GM04504 (cell line): ENCODE results near the gene PPAT.
"Not testable (repeated sequence)": the region's sequence is repeated elsewhere in the genome, so short reads cannot be mapped to it uniquely, and the experiment has no call there.

Experiments used
- DNase-seq: peaks from one replicate; pipeline ENCODE4 v3.0.0-alpha.2; 2012; ENCODE audit warnings: low read depth

PPAT gene

DNA sequence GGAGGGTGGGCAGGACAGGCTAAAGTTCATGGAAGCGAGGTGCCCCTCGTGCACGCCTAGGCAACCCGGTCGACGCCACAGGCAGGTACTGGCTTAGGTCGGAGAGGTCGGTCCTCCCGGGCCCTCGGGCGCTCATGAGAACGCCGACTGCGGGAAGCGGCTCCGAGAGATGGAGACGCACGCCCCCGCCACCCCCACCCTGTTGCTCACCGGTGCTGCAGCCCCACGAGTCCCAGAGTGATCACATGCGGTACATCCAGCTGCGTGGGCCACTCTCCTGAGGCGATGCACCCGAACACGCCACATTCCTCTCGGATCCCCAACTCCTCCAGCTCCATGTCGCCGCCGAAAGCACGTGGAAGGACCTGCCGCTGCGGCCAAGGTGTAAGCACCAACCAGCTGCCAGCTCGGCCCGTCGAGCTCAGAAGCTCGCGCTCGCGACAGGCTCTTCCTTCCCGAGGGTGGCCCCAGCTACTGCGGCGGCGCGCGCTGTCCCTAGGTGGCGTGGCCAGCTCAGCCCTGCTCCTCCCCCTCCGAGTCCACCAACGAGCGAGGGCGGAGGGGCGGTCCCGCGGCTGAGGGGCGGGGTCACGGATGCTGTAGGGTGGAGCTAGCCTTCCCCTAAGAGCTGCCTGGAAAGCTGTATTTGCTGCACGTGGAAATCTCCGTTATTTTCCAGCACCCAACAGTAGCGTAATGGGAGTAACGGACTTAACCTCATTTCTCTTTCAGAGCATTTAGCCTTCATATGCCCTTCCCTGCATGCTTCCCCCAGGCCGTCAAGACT, at the start of gene PPAT:
PPAT (minus strand) TSS at position 476 of the 787 bp plus-strand sequence; CDS start at position 338, 138 bp downstream.
- DNase-seq = peak; percentile 92

DNA sequence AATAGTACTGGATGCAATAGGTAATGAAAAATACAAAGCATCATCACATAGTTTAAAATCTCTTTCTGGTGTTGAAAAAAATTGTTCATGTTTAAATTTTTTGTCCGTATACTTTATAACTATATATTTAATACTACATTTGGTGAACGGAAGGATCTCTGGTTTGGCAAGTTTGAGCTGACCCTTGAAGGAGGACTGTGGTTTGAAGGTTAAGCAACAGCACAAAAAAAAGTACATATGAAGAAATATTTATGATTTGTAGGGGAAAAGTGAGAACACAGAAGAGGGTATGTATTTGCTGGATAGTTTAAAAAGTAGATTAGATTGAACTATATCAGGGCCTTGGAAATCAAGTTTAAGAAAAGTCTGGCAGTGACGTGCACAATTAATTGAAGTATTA, 45.3 kb upstream of the PPAT start:
- no peak for DNase-seq

GRCh38 chr4:56477192-56477702, 41.8 kb upstream of the PPAT start:
- DNase-seq = no peak

DNA sequence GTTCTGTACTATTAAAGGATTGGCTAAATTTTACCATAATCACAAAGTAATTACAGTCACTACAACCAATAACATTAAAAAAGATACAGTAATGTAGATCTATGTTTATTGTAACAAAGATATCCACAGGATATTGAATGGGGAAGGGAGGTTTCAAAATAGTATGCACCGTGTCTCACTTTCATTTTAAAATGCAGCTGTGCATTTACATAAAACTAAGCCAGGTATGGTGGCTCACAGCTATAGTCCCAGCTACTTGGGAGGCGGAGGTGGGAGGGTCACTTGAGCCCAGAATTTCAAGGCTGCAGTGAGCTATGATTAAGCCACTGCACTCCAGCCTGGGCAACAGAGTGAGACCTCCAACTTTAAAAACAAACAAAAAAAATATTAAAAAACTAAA, 40.5 kb upstream of the PPAT start:
- DNase-seq = no peak

GRCh38 chr4:56469489-56470210, 34.2 kb upstream of the PPAT start:
- DNase-seq = no peak

DNA sequence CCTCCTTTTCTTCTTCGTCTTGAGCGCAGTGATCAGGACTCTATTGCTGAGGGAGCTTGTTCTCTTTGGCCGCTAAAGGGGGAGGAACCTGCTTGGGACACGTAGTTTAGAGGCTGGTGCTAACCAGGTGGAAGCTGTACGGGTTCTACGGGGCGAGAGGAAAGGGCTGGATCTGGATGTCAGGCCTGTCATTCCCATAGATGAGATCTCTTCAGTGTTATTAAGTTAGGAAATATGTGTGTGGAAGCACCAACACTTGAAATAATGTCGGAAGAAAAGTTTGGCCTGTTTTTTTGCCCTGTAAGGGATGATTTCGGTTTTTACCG, 32.6 kb upstream of the PPAT start:
- no peak for DNase-seq

DNA sequence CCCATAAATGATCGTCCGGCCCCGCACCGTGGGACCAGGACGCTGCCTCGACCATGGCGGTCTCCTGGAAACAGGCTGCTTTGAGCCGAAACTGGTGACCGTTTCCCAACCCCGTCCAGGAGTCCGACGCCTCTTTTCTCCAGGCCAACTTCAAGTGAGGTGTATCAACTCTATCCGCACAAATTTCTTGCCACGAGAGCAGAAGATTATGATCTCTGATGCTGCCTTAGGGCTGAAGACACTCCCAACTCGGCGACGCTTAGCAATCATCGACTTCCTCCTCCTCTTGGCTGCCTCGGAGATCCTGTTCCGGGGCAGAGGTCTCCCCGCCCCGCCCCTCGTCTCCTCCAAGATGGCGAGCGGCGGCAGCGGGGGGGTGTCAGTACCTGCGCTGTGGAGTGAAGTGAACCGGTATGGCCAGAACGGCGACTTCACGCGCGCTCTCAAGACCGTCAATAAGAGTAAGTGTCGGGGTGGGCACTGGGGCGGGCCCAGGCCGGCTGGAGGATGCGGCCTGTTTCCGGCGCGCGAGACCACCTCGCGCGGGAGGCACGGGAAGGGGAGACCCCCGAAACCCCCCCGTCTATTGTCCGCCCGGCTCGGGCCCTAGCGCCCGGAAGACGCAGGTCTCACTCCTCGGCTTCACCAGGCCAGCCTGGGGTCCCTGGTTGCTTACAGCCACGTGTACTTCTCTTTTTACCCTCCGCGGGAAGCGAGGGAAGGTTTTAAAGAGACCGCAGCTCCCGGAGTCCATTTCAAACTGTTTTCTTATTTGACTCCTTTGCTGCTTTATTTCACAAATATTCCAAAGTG, 32.1 kb upstream of the PPAT start, which contains the start of gene SRP72:
SRP72 (plus strand) TSS at position 334 of the 813 bp plus-strand sequence; CDS start at position 353, 19 bp downstream.
- DNase-seq = peak; percentile 75

- no peak for DNase-seq
Observed at GRCh38 chr4:56466910-56467283, 31.5 kb upstream of the PPAT start.

DNA sequence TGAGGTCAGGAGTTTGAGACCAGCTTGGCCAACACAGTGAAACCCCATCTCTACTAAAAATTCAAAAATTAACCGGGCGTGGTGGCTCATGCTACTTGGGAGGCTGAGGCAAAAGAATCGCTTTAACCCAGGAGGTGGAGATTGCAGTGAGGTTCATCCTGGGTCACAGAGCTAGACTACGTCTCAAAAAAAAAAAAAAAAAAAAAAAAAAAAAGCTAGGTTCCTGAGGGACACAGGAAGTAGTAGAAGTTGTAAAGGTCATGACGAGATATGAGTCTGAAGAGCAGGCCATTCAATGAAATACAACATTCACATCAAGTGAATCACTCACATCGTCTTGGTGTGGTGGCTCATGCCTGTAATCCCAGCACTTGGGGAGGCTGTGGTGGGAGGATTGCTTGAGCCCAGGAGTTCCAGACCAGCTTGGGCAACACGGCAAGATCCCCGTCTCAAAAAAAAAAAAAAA, 30.9 kb upstream of the PPAT start:
- peak; percentile 44 for DNase-seq

DNA sequence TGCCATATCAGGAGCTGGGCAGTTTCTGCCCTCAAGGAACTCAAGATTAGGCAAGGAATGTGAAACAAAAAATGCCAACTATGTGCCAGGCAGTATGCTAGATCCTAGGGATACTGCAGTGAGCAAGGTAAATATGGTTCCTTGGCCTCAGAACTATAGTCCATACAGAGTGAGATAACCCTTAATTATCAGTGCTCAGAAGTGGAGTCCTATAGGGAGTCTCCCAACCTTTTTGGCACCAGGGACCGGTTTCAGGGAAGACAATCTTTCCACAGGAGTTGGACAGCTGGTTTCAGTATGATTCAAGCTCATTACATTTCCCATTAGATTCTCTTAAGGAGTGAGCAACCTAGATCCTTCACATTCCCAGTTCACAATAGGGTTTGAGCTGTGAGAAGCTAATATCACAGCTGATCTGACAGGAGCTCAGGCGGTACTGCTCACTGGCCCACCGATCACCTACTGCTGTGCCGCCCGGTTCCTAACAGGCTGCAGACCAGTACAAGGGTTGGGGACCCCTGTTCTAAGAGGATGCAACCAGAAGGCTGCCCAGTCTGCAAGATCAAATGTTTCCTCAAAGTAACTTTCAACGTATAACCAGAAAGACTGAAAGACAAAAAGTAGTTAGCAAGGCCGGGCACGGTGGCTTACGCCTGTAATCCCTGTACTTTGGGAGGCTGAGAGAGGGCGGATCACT, 30.3 kb upstream of the PPAT start:
- DNase-seq = no peak

- DNase-seq = no peak
Observed at GRCh38 chr4:56464581-56464980, 29.2 kb upstream of the PPAT start.

DNA sequence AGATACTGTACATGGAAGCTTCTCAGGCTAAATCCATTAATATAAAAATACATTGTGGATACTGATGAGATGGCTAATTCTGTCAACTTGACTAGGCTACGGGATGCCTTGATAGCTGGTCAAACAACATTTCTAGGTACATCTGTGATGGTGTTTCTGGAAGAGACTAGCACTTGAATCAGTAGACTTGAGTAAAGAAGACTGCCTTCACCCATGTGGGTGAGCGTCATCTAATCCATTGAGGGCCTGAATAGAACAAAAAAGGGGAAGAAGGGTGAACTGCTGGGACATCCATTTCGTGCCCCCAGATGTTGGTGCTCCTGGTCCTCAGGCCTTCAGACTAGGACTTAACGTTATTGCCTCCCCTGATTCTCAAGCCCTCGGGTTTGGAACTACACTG, 28.3 kb upstream of the PPAT start:
- DNase-seq = no peak

- DNase-seq = no peak
Observed at GRCh38 chr4:56462157-56462556, 26.7 kb upstream of the PPAT start.

DNA sequence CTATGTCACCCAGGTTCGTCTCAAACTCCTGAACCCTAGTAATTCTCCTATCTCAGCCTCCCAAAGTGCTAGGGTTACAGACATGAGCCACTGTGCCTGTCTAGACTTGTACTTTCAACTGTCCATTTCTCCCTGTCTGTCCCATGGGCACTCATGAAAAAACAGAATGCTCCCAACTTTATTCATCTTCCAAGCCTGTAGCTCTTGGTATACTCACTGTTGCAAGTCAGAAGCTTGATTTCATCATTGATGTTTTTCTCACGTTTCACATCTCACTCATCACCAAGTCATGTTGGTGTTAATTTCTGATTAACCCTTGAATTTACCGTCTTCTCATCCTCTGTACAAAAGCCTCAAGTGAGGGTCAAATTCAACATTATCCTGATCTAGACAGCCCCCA, 24.7 kb upstream of the PPAT start:
- DNase-seq = no peak

GRCh38 chr4:56450342-56450741, 14.9 kb upstream of the PPAT start:
- DNase-seq = no peak

DNA sequence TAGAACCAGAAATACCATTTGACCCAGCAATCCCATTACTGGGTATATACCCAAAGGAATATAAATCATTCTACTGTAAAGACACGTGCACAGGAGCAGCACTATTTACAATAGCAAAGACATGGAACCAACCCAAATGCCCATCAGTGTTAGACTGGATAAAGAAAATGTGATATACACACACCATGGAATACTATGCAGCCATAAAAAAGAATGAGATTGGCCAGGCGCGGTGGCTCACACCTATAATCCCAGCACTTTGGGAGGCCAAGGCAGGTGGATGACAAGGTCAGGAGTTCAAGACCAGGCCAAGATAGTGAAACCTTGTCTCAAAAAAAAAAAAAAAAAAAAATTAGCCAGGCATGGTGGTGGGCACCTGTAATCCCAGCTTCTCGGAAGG, 14.1 kb upstream of the PPAT start:
- DNase-seq = not testable (repeated sequence)

DNA sequence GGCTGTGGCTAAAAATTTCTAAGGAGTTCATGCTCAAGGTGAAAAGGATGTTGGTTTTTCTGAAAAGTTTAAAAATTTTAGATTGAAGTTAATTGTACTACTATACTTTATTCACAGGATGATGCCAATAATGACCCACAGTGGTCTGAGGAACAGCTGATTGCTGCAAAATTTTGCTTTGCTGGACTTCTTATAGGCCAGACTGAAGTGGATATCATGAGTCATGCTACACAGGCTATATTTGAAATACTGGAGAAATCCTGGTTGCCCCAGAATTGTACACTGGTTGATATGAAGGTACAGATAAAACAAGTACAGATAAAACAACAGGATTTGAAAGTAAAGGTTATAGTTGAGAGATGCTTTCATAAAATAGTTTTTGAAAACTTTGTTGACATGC, 12.9 kb upstream of the PPAT start:
- no peak for DNase-seq

DNA sequence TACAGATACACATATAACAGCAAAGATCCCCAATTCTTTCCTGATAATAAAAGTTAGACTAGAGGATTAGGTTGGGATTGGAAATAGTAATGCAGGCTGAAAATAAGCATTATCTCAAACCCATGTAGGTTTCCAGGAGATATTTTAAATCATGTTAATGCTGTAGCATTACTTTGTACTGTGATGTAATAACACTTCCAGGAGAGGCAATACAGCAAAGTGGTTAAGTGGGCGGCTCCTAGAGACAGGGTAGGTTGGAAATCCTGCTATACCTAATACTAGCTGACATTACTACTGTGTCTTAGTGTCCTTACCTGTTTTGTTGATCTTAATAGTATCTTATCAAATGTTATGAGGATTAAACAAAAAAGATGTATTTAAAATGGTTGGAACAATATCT, 10.3 kb upstream of the PPAT start:
- no peak for DNase-seq

GRCh38 chr4:56444719-56445118, 9.3 kb upstream of the PPAT start:
- no peak for DNase-seq

GRCh38 chr4:56440983-56441382, 5.6 kb upstream of the PPAT start:
- DNase-seq = no peak

GRCh38 chr4:56438766-56439165, 3.4 kb upstream of the PPAT start:
- no peak for DNase-seq

GRCh38 chr4:56434599-56435139, 746 bp downstream of the PPAT start:
- no peak for DNase-seq
